Measurements from ENCODE around the gene EPB41L4B.
"Not testable (repeated sequence)": the region's sequence is repeated elsewhere in the genome, so short reads cannot be mapped to it uniquely, and the experiment has no call there.

Gene EPB41L4B

GRCh38 chr9:109320742-109321448 is at the start of gene EPB41L4B:
EPB41L4B (minus strand) TSS chr9:109321059; CDS start chr9:109320446, 613 bp downstream.
- DNase-seq = peak; percentile 81 to 84

GRCh38 chr9:109369285-109369684 is 48.4 kb upstream of the EPB41L4B start:
- DNase-seq = no peak

- no peak for DNase-seq
Measured at GRCh38 chr9:109360771-109361170, 39.9 kb upstream of the EPB41L4B start.

- DNase-seq = not testable (repeated sequence)
Measured at GRCh38 chr9:109358968-109359603, 38.2 kb upstream of the EPB41L4B start.

GRCh38 chr9:109355564-109356297 is 34.9 kb upstream of the EPB41L4B start:
- no peak for DNase-seq

- DNase-seq = no peak
Measured at GRCh38 chr9:109354190-109354589, 33.3 kb upstream of the EPB41L4B start.

- DNase-seq = no peak
Measured at GRCh38 chr9:109351032-109351431, 30.2 kb upstream of the EPB41L4B start.

GRCh38 chr9:109349421-109349846 is 28.6 kb upstream of the EPB41L4B start:
- no peak for DNase-seq

GRCh38 chr9:109346904-109347303 is 26.0 kb upstream of the EPB41L4B start:
- DNase-seq = no peak

- DNase-seq = no peak
Measured at GRCh38 chr9:109344866-109345265, 24.0 kb upstream of the EPB41L4B start.

GRCh38 chr9:109342878-109343277 is 22.0 kb upstream of the EPB41L4B start:
- DNase-seq = no peak

- no peak for DNase-seq
Measured at GRCh38 chr9:109341561-109341960, 20.7 kb upstream of the EPB41L4B start.

- DNase-seq = not testable (repeated sequence)
Measured at GRCh38 chr9:109340979-109341378, 20.1 kb upstream of the EPB41L4B start.

GRCh38 chr9:109336409-109336808 is 15.6 kb upstream of the EPB41L4B start:
- no peak for DNase-seq

- DNase-seq = no peak
Measured at GRCh38 chr9:109335929-109336328, 15.1 kb upstream of the EPB41L4B start.

- DNase-seq = no peak
Measured at GRCh38 chr9:109335121-109335520, 14.3 kb upstream of the EPB41L4B start.

GRCh38 chr9:109331353-109331752 is 10.5 kb upstream of the EPB41L4B start:
- no peak for DNase-seq

- no peak for DNase-seq
Measured at GRCh38 chr9:109329638-109330258, 8.9 kb upstream of the EPB41L4B start.

GRCh38 chr9:109328978-109329637 is 8.2 kb upstream of the EPB41L4B start:
- no peak for DNase-seq

GRCh38 chr9:109325089-109325488 is 4.2 kb upstream of the EPB41L4B start:
- no peak for DNase-seq

GRCh38 chr9:109323771-109324170 is 2.9 kb upstream of the EPB41L4B start:
- no peak for DNase-seq

- no peak for DNase-seq
Measured at GRCh38 chr9:109321727-109322126, 868 bp upstream of the EPB41L4B start.

GRCh38 chr9:109320331-109320741 is 523 bp downstream of the EPB41L4B start:
- DNase-seq = no peak

Data from CD4-positive, alpha-beta T cell treated with Interleukin-4 for 1 hour (primary cell).